Liver (tissue), 9 donors: ENCODE measurements around the gene CSNK2A3. TPM values are rescaled to one million over a fixed set of nuclear protein-coding genes. Genes with fewer than 3 reads are reported as not detected.

Experiments used
- DNase-seq: peaks from one replicate; pipeline ENCODE4 v3.0.0-alpha.2; 2017; ENCODE audit warnings: low spot score
- H3K27ac ChIP-seq, 2 donors: one replicate each; pipeline ENCODE4 v1.7.0; 2013; ENCODE audit warnings: inconsistent platforms in 2 of 2, low read length in 2 of 2, control low read depth in 1 of 2, low read depth in 1 of 2, mild to moderate bottlenecking in 1 of 2
- H3K27me3 ChIP-seq, 4 donors: one replicate each; pipeline versions ENCODE4 v1.6.1 to v1.7.0; 2013; ENCODE audit warnings: low read length in 3 of 4, inconsistent platforms in 1 of 4, mild to moderate bottlenecking in 1 of 4, moderate library complexity in 1 of 4; ENCODE audit not compliant: control insufficient read depth in 4 of 4, insufficient read depth in 4 of 4
- H3K36me3 ChIP-seq, 4 donors: one replicate each; pipeline versions ENCODE4 v1.6.1 to v1.7.0; 2013; ENCODE audit warnings: low read length in 3 of 4, mild to moderate bottlenecking in 3 of 4, low read depth in 1 of 4, moderate library complexity in 1 of 4; ENCODE audit not compliant: control insufficient read depth in 4 of 4, insufficient read depth in 3 of 4
- H3K4me1 ChIP-seq, 4 donors: one replicate each; pipeline versions ENCODE4 v1.6.1 to v1.7.0; 2013; ENCODE audit warnings: low read length in 3 of 4, mild to moderate bottlenecking in 3 of 4, moderate library complexity in 1 of 4; ENCODE audit not compliant: control insufficient read depth in 4 of 4, insufficient read depth in 4 of 4
- H3K4me3 ChIP-seq, 3 donors: one replicate each; pipeline versions ENCODE4 v1.6.1 to v1.7.0; 2013; ENCODE audit warnings: low read length in 3 of 3, control low read depth in 1 of 3, low read depth in 1 of 3, mild to moderate bottlenecking in 1 of 3
- H3K9ac ChIP-seq, 2 donors: one replicate each; pipeline ENCODE4 v1.7.0; 2013; ENCODE audit warnings: low read length in 2 of 2, mild to moderate bottlenecking in 2 of 2, moderate library complexity in 2 of 2, control low read depth in 1 of 2, low read depth in 1 of 2
- H3K9me3 ChIP-seq, 4 donors: one replicate each; pipeline versions ENCODE4 v1.6.1 to v1.7.0; 2013; ENCODE audit warnings: low read length in 3 of 4; ENCODE audit not compliant: control insufficient read depth in 4 of 4
- ATF3 ChIP-seq: IDR thresholded peaks from 2 replicates; pipeline ENCODE4 v1.6.1; 2016; ENCODE audit warnings: antibody characterized with exemption
- EGR1 ChIP-seq, 2 donors: IDR thresholded peaks; 2 replicates each; pipeline ENCODE4 v1.6.1; 2016 to 2018; ENCODE audit warnings: antibody characterized with exemption in 2 of 2, low read depth in 2 of 2
- FOXA1 ChIP-seq: IDR thresholded peaks from 2 replicates; pipeline ENCODE4 v1.6.1; 2016; ENCODE audit warnings: antibody characterized with exemption
- FOXA2 ChIP-seq: IDR thresholded peaks from 2 replicates; pipeline ENCODE4 v1.6.1; 2016; ENCODE audit warnings: antibody characterized with exemption
- HNF4A ChIP-seq, 2 donors: conservative IDR thresholded peaks; 2 replicates each; pipeline ENCODE4 v1.6.1; 2016; ENCODE audit warnings: antibody characterized with exemption in 2 of 2, mild to moderate bottlenecking in 2 of 2
- HNF4G ChIP-seq: IDR thresholded peaks from 2 replicates; pipeline ENCODE4 v1.6.1; 2016; ENCODE audit warnings: antibody characterized with exemption
- JUND ChIP-seq, 2 donors: IDR thresholded peaks; 2 replicates each; pipeline ENCODE4 v1.6.1; 2016; ENCODE audit warnings: antibody characterized with exemption in 2 of 2
- NR2F2 ChIP-seq: IDR thresholded peaks from 2 replicates; pipeline ENCODE4 v1.6.1; 2016; ENCODE audit warnings: antibody characterized with exemption
- RAD21 ChIP-seq, 2 donors: IDR thresholded peaks; 2 replicates each; pipeline ENCODE4 v1.6.1; 2016; ENCODE audit warnings: antibody characterized with exemption in 2 of 2, mild to moderate bottlenecking in 2 of 2
- REST ChIP-seq: IDR thresholded peaks from 2 replicates; pipeline ENCODE4 v1.6.1; 2016; ENCODE audit warnings: antibody characterized with exemption, mild to moderate bottlenecking
- RXRA ChIP-seq, 2 donors: IDR thresholded peaks; 2 replicates each; pipeline ENCODE4 v1.6.1; 2017 to 2018; ENCODE audit warnings: antibody characterized with exemption in 2 of 2, mild to moderate bottlenecking in 1 of 2
- SP1 ChIP-seq: IDR thresholded peaks from 2 replicates; pipeline ENCODE4 v1.6.1; 2018; ENCODE audit warnings: antibody characterized with exemption, mild to moderate bottlenecking
- TAF1 ChIP-seq: conservative IDR thresholded peaks from 2 replicates; pipeline ENCODE4 v1.6.1; 2016; ENCODE audit warnings: antibody characterized with exemption, mild to moderate bottlenecking
- YY1 ChIP-seq: IDR thresholded peaks from 2 replicates; pipeline ENCODE4 v1.6.1; 2016; ENCODE audit warnings: antibody characterized with exemption, mild to moderate bottlenecking
- WGBS: extraction: QIAGEN DNeasy Blood & Tissue Kit; methylation state at CpG from one replicate; pipeline ENCODE4 v1.1.7; 2013; 5-methylcytosine and 5-hydroxymethylcytosine counted together
- polyA plus RNA-seq, 2 donors: library from polyadenylated mRNA; stranded (reverse) in 1 of 2; unstranded in 1 of 2; fragments of 200-250 nt in 1 of 2; fragments of >200 nt in 1 of 2; fragmentation: Nextera tagmentation in 1 of 2; extraction: Ambion mirVana in 1 of 2; gene quantifications; one replicate each; pipeline versions ENCODE4 v1.2.1 to v1.2.3, GENCODE V29; 2013 to 2015
- total RNA-seq, 2 donors: library from RNA; depleted of rRNA; stranded (reverse); fragments of >200 nt; gene quantifications; one replicate each; pipeline ENCODE4 v1.2.3, GENCODE V29; 2014
- TF ChIP-seq, protein P1 (sequence below): IDR thresholded peaks from 2 replicates; pipeline ENCODE4 v1.6.1; 2016; ENCODE audit warnings: antibody characterized with exemption
- TF ChIP-seq, protein P2 (sequence below): fragments of 150-350 bp; IDR thresholded peaks from 2 replicates; pipeline ENCODE4 v1.5.1; 2017; ENCODE audit warnings: improper control_type of control experiment, low read depth, low read length; ENCODE audit not compliant: missing input control
- TF ChIP-seq, protein P3 (sequence below): IDR thresholded peaks from 2 replicates; pipeline ENCODE4 v1.6.1; 2016; ENCODE audit warnings: antibody characterized with exemption
- donor health status: healthy.
- donor health status: healthy.
- donor health status: healthy.
- donor health status: healthy.
- donor health status: healthy.

Gene CSNK2A3
- total and polyA plus RNA-seq, 4 donors = 0.51 to 0.92 (median 0.59) TPM; not detected in 1

GRCh38 chr11:11380340-11380739 is 27.3 kb upstream of the CSNK2A3 start:
- H3K27me3 ChIP-seq = no peaks in the 10 kb centered on the region
- no peak overlapping the region for H3K4me3 ChIP-seq
- no peak overlapping the region for H3K27ac ChIP-seq
- TF ChIP-seq YY1 = no peak
- TF ChIP-seq JUND (IDR thresholded peaks at IDR 0.05) = no peak
- TF ChIP-seq SP1 = no peak
- no peak for TF ChIP-seq HNF4G
- TF ChIP-seq FOXA2 = no peak
- TF ChIP-seq, protein P1, sequence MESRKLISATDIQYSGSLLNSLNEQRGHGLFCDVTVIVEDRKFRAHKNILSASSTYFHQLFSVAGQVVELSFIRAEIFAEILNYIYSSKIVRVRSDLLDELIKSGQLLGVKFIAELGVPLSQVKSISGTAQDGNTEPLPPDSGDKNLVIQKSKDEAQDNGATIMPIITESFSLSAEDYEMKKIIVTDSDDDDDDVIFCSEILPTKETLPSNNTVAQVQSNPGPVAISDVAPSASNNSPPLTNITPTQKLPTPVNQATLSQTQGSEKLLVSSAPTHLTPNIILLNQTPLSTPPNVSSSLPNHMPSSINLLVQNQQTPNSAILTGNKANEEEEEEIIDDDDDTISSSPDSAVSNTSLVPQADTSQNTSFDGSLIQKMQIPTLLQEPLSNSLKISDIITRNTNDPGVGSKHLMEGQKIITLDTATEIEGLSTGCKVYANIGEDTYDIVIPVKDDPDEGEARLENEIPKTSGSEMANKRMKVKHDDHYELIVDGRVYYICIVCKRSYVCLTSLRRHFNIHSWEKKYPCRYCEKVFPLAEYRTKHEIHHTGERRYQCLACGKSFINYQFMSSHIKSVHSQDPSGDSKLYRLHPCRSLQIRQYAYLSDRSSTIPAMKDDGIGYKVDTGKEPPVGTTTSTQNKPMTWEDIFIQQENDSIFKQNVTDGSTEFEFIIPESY = no peak
- no peak for TF ChIP-seq ATF3
- TF ChIP-seq, protein P2, sequence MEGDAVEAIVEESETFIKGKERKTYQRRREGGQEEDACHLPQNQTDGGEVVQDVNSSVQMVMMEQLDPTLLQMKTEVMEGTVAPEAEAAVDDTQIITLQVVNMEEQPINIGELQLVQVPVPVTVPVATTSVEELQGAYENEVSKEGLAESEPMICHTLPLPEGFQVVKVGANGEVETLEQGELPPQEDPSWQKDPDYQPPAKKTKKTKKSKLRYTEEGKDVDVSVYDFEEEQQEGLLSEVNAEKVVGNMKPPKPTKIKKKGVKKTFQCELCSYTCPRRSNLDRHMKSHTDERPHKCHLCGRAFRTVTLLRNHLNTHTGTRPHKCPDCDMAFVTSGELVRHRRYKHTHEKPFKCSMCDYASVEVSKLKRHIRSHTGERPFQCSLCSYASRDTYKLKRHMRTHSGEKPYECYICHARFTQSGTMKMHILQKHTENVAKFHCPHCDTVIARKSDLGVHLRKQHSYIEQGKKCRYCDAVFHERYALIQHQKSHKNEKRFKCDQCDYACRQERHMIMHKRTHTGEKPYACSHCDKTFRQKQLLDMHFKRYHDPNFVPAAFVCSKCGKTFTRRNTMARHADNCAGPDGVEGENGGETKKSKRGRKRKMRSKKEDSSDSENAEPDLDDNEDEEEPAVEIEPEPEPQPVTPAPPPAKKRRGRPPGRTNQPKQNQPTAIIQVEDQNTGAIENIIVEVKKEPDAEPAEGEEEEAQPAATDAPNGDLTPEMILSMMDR = no peak
- H3K4me1 ChIP-seq = peaks cover 0 to 20% (median 12%) of the 10 kb centered on the region in 4 donors
- no peak for DNase-seq
- H3K9me3 ChIP-seq = no peaks in the 10 kb centered on the region
- WGBS = 99% methylated on average over 2 of the region's 2 CpGs
- peaks cover 0 to 15% (median 5%) of the 10 kb centered on the region in 4 donors for H3K36me3 ChIP-seq
- no peak overlapping the region for H3K9ac ChIP-seq

DNA sequence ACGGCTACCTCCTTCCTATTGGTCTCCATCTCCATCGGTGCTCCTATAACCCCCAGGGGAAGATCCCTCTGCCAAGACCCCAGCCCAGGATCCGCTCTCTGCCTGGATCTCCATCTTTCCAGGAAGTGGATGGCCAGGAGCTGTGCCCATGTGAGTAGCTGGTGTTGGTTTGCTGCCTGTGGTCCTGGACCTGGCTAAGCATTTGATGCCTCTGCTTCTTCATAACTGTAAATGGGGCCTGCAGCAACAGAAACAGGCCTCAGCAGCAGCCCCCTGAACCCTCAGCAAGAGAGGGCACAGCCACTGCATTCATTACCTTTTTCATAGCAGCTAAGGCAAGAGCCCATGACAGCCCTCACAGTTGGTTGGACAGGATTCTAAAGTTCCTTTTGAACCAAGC is 26.6 kb upstream of the CSNK2A3 start:
- Histone ChIP-seq H3K27ac (no peak overlapping the region), H3K9ac (no peak overlapping the region), H3K4me3 (no peak overlapping the region), H3K36me3 (peaks cover 0 to 17% (median 5%) of the 10 kb centered on the region in 4 donors), H3K4me1 (peaks cover 2 to 20% (median 15%) of the 10 kb centered on the region in 4 donors), H3K9me3 (no peaks in the 10 kb centered on the region), H3K27me3 (no peaks in the 10 kb centered on the region)
- no peak for TF ChIP-seq SP1
- TF ChIP-seq HNF4A (conservative IDR thresholded peaks at IDR 0.05) = no peak
- no peak for TF ChIP-seq JUND (IDR thresholded peaks at IDR 0.05)
- DNase-seq = no peak
- 93% methylated on average over 3 of the region's 3 CpGs for WGBS

DNA sequence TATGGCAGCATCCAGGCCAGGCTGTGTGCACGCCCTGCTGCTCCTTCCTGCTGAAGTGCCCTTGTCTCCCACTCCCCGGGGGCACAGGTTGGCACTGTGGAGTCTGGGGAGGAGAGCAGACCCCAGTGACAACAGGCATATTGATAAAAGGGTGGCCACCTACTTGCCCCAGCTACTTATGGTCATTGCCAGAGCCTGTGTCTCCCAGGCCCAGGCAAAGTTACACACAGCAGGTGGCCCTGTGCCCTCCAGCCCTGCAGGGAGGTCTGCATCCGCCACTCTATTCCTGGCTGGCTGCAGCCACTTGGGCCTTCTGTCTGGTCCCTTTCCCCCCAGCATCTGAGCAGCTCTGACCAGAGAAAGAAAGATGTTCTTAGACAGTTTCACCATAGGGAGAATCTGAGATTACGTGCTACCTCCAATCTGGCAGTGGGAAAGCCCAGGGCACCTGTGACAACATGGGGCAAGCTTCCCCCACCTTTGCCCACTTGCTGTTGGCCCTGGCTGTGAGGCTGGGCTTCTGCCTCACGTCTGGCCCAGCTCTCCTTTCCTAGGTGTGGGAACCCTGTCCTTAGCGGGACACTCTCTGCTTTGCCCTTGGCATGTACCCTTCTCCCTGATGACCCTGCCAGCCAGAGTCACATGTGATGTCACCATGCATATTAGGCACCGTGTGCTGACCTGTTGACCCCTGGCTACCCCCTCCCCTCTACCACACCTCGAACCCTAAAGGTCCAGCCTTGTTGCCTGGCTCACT is 25.3 kb upstream of the CSNK2A3 start:
- Histone ChIP-seq H3K4me3 (no peak overlapping the region), H3K9ac (no peak overlapping the region), H3K27me3 (no peaks in the 10 kb centered on the region), H3K4me1 (peaks cover 2 to 23% (median 18%) of the 10 kb centered on the region in 4 donors), H3K27ac (no peak overlapping the region), H3K9me3 (no peaks in the 10 kb centered on the region), H3K36me3 (peaks cover 0 to 17% (median 5%) of the 10 kb centered on the region in 4 donors)
- DNase-seq = no peak
- WGBS = 87% methylated on average over 8 of the region's 8 CpGs
- TF ChIP-seq NR2F2 (no peak), HNF4A (conservative IDR thresholded peaks at IDR 0.05) (no peak), JUND (IDR thresholded peaks at IDR 0.05) (no peak), RXRA (IDR thresholded peaks at IDR 0.05) (no peak), HNF4G (no peak), ATF3 (no peak), RAD21 (IDR thresholded peaks at IDR 0.05) (no peak), FOXA1 (no peak), SP1 (no peak), EGR1 (IDR thresholded peaks at IDR 0.05; ENCODE audit: low read depth in 2 of 2) (no peak), TAF1 (no peak), REST (no peak)
- TF ChIP-seq, protein P3, sequence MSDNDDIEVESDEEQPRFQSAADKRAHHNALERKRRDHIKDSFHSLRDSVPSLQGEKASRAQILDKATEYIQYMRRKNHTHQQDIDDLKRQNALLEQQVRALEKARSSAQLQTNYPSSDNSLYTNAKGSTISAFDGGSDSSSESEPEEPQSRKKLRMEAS = no peak
